Stimulated activated effector memory CD8-positive, alpha-beta T cell treated with anti-CD3 and anti-CD28 coated beads, Interleukin-12 subunit alpha, Interleukin-12 subunit beta, amount 100 ng/mL, for 72 hours (primary cell): ENCODE results near the gene ANKLE1.

Experiments
- ATAC-seq: fragments of 150-1000 bp; cut with Tn5 transposase; 2 replicates; pipeline ENCODE4 v1.10.0; 2021
- DNase-seq, 2 donors: peaks; one replicate each; pipeline ENCODE4 v3.0.0; 2021 to 2022; ENCODE audit warnings: low spot score in 2 of 2
- H3K27ac Mint-ChIP-seq: one replicate; pipeline ENCODE4 v1.8.0; 2022; ENCODE audit warnings: mild to moderate bottlenecking, mixed read lengths
- H3K36me3 Mint-ChIP-seq: one replicate; pipeline ENCODE4 v1.8.0; 2022; ENCODE audit warnings: mild to moderate bottlenecking, mixed read lengths
- H3K4me1 Mint-ChIP-seq: one replicate; pipeline ENCODE4 v1.8.0; 2022; ENCODE audit warnings: mixed read lengths
- H3K4me3 Mint-ChIP-seq: one replicate; pipeline ENCODE4 v1.8.0; 2022; ENCODE audit warnings: mild to moderate bottlenecking, mixed read lengths
- H3K9me3 Mint-ChIP-seq: one replicate; pipeline ENCODE4 v1.8.0; 2022; ENCODE audit warnings: mixed read lengths

The ANKLE1 gene, protein sequence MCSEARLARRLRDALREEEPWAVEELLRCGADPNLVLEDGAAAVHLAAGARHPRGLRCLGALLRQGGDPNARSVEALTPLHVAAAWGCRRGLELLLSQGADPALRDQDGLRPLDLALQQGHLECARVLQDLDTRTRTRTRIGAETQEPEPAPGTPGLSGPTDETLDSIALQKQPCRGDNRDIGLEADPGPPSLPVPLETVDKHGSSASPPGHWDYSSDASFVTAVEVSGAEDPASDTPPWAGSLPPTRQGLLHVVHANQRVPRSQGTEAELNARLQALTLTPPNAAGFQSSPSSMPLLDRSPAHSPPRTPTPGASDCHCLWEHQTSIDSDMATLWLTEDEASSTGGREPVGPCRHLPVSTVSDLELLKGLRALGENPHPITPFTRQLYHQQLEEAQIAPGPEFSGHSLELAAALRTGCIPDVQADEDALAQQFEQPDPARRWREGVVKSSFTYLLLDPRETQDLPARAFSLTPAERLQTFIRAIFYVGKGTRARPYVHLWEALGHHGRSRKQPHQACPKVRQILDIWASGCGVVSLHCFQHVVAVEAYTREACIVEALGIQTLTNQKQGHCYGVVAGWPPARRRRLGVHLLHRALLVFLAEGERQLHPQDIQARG

DNA sequence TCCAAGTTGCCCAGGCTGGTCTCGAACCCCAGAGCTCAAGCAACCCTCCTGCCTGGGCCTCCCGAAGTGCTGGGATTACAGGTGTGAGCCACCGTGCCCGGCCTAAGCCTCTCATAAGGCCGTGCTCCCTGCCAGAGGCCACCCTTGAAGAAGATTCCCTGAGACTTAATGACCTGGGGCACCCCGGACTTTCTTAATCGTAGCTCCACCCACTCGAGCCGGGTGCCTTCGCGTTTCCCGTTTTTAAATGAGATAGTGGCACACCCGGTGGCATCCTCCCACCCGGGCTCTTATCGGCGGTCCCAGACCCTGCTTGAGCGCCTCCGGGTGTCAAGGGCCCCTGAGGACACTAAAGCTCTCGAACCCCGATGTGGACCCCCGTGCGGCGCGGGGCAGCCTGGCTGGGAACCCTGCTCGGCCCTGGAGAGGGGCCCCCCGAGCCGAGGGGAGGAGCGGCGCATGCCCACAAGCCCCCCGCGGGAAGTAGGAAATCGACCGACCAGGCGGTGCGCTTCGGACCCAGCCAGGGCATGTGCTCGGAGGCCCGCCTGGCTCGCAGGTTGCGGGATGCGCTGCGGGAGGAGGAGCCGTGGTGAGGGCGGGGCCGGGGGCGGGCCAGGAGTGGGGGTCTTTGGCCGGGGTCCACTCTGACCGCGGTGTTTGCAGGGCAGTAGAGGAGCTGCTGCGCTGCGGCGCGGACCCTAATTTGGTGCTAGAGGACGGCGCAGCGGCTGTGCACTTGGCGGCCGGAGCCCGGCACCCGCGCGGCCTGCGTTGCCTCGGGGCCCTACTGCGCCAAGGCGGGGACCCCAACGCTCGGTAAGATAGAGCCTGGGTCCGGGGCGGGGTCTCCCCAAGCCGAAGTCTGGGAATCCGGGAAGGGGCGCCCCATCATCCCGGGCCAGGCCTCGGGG is at the start of gene ANKLE1:
Gene ANKLE1, plus strand, starts transcription at position 511 of the 914 bp plus-strand sequence. Its CDS starts 20 bp downstream, at position 531.
- H3K36me3 Mint-ChIP-seq, result peaks cover 28% of the 10 kb centered on the region
- peaks cover 14% of the 10 kb centered on the region for H3K4me1 Mint-ChIP-seq
- H3K27ac Mint-ChIP-seq, result no peak within 1 kb of the TSS
- ATAC-seq (peak; percentile 60), DNase-seq (peak; percentile 57 to 83)
- H3K9me3 Mint-ChIP-seq, result no peaks in the 10 kb centered on the region
- H3K4me3 Mint-ChIP-seq, result peak within 1 kb of the TSS; percentile 81

DNA sequence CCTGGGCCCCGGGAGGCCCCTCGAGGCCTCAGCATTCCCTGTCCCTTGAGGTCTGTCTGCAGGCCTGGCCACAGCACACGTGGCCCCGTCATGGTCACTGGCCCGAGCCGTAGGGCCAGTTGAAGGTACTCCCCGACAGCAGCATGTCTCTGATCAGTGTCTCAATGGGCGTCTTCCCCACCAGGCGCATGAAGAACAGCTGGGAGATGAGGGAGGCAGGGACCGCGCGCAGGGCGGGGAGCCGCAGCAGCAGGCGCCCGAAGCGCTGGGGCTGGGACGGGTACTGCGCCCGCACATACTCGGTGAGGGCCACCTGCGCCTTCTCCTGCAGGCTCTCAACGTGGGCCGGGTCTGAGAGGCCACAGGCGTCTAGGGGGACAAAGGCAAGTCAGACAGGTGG is 49.4 kb upstream of the ANKLE1 start:
- Mint-ChIP-seq H3K9me3 (no peaks in the 10 kb centered on the region), H3K4me3 (no peak overlapping the region), H3K36me3 (peaks cover 21% of the 10 kb centered on the region), H3K4me1 (peaks cover 19% of the 10 kb centered on the region), H3K27ac (no peak overlapping the region)
- no peak for ATAC-seq
- no peak for DNase-seq

DNA sequence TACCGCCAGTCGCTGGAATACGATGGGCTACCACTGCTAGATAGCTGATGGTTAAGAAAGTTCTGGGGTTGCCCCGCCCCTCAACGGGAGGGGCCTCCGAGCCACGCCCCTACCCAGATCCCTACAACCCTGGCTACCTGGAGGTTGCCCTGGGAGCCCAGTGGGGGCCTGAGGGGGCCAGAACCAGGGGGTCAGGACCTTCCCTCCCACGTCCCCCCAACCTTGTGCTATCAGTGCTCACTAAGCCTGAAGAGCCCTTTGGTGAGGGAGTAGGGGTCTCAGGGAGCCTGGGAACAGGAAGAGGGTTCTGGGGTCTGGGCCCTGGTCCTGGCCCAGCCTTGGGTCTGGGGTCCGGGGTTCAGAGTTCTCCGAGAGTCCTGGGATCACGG is 46.8 kb upstream of the ANKLE1 start:
- Mint-ChIP-seq H3K27ac (peak overlapping the region; percentile 17), H3K9me3 (no peaks in the 10 kb centered on the region), H3K4me3 (peak overlapping the region; percentile 76), H3K4me1 (peaks cover 16% of the 10 kb centered on the region), H3K36me3 (peaks cover 21% of the 10 kb centered on the region)
- DNase-seq, result peak in 1 of 2 donors; percentile 49
- peak; percentile 74 for ATAC-seq

GRCh38 chr19:17235300-17235970 is 46.3 kb upstream of the ANKLE1 start:
- Mint-ChIP-seq H3K4me1 (peaks cover 16% of the 10 kb centered on the region), H3K9me3 (no peaks in the 10 kb centered on the region), H3K27ac (peak overlapping the region; percentile 17), H3K4me3 (peak overlapping the region; percentile 76), H3K36me3 (peaks cover 21% of the 10 kb centered on the region)
- DNase-seq, result peak; percentile 55 to 81
- peak; percentile 92 for ATAC-seq

GRCh38 chr19:17235971-17236777 is 45.5 kb upstream of the ANKLE1 start:
- Mint-ChIP-seq H3K27ac (no peak overlapping the region), H3K4me3 (peak overlapping the region; percentile 76), H3K9me3 (no peaks in the 10 kb centered on the region), H3K36me3 (peaks cover 16% of the 10 kb centered on the region), H3K4me1 (peaks cover 16% of the 10 kb centered on the region)
- DNase-seq (no peak), ATAC-seq (peak; percentile 51)

GRCh38 chr19:17236811-17237543 is 44.7 kb upstream of the ANKLE1 start:
- Mint-ChIP-seq H3K4me1 (peaks cover 16% of the 10 kb centered on the region), H3K36me3 (peaks cover 8% of the 10 kb centered on the region), H3K9me3 (no peaks in the 10 kb centered on the region), H3K4me3 (peak overlapping the region; percentile 76), H3K27ac (no peak overlapping the region)
- DNase-seq (no peak), ATAC-seq (no peak)

GRCh38 chr19:17237747-17238706 is 43.7 kb upstream of the ANKLE1 start:
- ATAC-seq (no peak), DNase-seq (no peak)
- Mint-ChIP-seq H3K36me3 (no peaks in the 10 kb centered on the region), H3K9me3 (no peaks in the 10 kb centered on the region), H3K4me3 (peak overlapping the region; percentile 29), H3K27ac (no peak overlapping the region), H3K4me1 (peaks cover 20% of the 10 kb centered on the region)

- Mint-ChIP-seq H3K4me1 (peaks cover 7% of the 10 kb centered on the region), H3K36me3 (no peaks in the 10 kb centered on the region), H3K4me3 (no peak overlapping the region), H3K27ac (no peak overlapping the region), H3K9me3 (no peaks in the 10 kb centered on the region)
- ATAC-seq, result no peak
- DNase-seq, result no peak
Measured at GRCh38 chr19:17240062-17240752, 41.5 kb upstream of the ANKLE1 start.

- no peak for DNase-seq
- peaks cover 7% of the 10 kb centered on the region for H3K4me1 Mint-ChIP-seq
- ATAC-seq, result no peak
- no peaks in the 10 kb centered on the region for H3K9me3 Mint-ChIP-seq
- no peak overlapping the region for H3K27ac Mint-ChIP-seq
- H3K36me3 Mint-ChIP-seq, result peaks cover 1% of the 10 kb centered on the region
- no peak overlapping the region for H3K4me3 Mint-ChIP-seq
Measured at GRCh38 chr19:17240826-17241399, 40.8 kb upstream of the ANKLE1 start.

- DNase-seq (no peak), ATAC-seq (no peak)
- Mint-ChIP-seq H3K9me3 (no peaks in the 10 kb centered on the region), H3K4me1 (peaks cover 22% of the 10 kb centered on the region), H3K4me3 (no peak overlapping the region), H3K36me3 (peaks cover 6% of the 10 kb centered on the region), H3K27ac (no peak overlapping the region)
Measured at GRCh38 chr19:17242431-17243208, 39.1 kb upstream of the ANKLE1 start.

DNA sequence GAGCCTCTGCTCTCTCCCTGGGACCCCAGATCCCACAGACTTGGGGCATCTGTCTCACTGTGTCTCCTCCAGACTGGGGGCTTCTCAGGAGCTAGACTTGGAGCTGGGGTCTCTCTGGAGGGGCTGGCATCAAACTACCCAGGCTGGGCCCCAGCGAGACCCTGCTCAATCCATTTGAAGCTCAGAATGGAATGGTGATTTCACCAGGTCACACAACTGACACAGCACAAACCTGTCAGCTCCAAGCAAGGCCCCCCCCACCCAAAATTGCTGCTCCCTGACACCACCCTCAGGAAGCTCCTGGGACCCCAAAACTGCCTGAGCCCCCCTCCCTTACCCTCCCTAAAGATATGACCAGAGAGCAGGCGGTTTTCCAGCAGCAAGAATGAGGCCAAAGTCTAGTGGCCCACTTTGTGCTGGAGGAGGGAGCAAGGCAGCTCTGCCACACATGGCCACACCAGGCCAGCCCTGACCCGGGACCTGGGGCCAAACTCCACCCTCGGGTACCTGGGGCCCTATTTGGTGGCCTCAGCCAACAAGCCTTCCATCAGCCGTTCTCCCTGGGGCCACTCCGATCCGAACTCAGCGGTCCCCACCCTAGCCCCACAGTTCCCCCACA is 38.4 kb upstream of the ANKLE1 start:
- peaks cover 22% of the 10 kb centered on the region for H3K4me1 Mint-ChIP-seq
- H3K4me3 Mint-ChIP-seq, result peak overlapping the region; percentile 62
- H3K9me3 Mint-ChIP-seq, result no peaks in the 10 kb centered on the region
- peaks cover 6% of the 10 kb centered on the region for H3K36me3 Mint-ChIP-seq
- H3K27ac Mint-ChIP-seq, result peak overlapping the region; percentile 50
- ATAC-seq, result no peak
- DNase-seq, result no peak
